HL-60 (cell line): ENCODE results near the gene ARHGEF37.

Source experiments
- DNase-seq, 2 experiments: peaks; one replicate each; pipeline ENCODE4 v3.0.0-alpha.2; 2010 to 2020; ENCODE audit warnings: low read depth in 1 of 2, low spot score in 1 of 2
- H3K27ac ChIP-seq: fragments of 250-450 bp; sonication (Bioruptor Pico); replicated peaks from 2 replicates; pipeline ENCODE4 v1.5.1; 2020; ENCODE audit warnings: mild to moderate bottlenecking, moderate library complexity
- H3K27me3 ChIP-seq: fragments of 250-450 bp; sonication (Bioruptor Pico); 2 replicates; pipeline ENCODE4 v1.5.1; 2021; ENCODE audit warnings: mild to moderate bottlenecking, moderate library complexity; ENCODE audit not compliant: insufficient read depth, poor library complexity, severe bottlenecking
- H3K4me3 ChIP-seq: replicated peaks from 2 replicates; pipeline ENCODE4 v1.5.1; 2011; ENCODE audit warnings: mild to moderate bottlenecking, control low read depth, low read length; ENCODE audit not compliant: insufficient read depth
- CTCF ChIP-seq: IDR thresholded peaks from one replicate; pipeline ENCODE4 v1.5.1; 2011; ENCODE audit warnings: low read length, control low read depth, inconsistent platforms; ENCODE audit not compliant: insufficient read depth
- GABPA ChIP-seq: IDR thresholded peaks from 2 replicates; pipeline ENCODE4 v1.6.1; 2012; ENCODE audit warnings: low read depth
- POLR2AphosphoS5 ChIP-seq: IDR thresholded peaks from 2 replicates; pipeline ENCODE4 v1.6.1; 2012; ENCODE audit warnings: low read depth
- SPI1 ChIP-seq: IDR thresholded peaks from 2 replicates; pipeline ENCODE4 v1.6.1; 2012; ENCODE audit warnings: low read depth, mild to moderate bottlenecking, borderline replicate concordance
- TF ChIP-seq, protein P1 (sequence below): IDR thresholded peaks from 2 replicates; pipeline ENCODE4 v1.6.1; 2012; ENCODE audit warnings: low read depth; ENCODE audit not compliant: insufficient replicate concordance

Gene ARHGEF37

GRCh38 chr5:149610589-149611255 lies 29.4 kb downstream of the ARHGEF37 start:
- Histone ChIP-seq H3K4me3 (no peak overlapping the region), H3K27me3 (no peaks in the 10 kb centered on the region), H3K27ac (no peak overlapping the region)
- TF ChIP-seq SPI1 (no peak), GABPA (no peak), CTCF (no peak), POLR2AphosphoS5 (no peak)
- TF ChIP-seq, protein P1, sequence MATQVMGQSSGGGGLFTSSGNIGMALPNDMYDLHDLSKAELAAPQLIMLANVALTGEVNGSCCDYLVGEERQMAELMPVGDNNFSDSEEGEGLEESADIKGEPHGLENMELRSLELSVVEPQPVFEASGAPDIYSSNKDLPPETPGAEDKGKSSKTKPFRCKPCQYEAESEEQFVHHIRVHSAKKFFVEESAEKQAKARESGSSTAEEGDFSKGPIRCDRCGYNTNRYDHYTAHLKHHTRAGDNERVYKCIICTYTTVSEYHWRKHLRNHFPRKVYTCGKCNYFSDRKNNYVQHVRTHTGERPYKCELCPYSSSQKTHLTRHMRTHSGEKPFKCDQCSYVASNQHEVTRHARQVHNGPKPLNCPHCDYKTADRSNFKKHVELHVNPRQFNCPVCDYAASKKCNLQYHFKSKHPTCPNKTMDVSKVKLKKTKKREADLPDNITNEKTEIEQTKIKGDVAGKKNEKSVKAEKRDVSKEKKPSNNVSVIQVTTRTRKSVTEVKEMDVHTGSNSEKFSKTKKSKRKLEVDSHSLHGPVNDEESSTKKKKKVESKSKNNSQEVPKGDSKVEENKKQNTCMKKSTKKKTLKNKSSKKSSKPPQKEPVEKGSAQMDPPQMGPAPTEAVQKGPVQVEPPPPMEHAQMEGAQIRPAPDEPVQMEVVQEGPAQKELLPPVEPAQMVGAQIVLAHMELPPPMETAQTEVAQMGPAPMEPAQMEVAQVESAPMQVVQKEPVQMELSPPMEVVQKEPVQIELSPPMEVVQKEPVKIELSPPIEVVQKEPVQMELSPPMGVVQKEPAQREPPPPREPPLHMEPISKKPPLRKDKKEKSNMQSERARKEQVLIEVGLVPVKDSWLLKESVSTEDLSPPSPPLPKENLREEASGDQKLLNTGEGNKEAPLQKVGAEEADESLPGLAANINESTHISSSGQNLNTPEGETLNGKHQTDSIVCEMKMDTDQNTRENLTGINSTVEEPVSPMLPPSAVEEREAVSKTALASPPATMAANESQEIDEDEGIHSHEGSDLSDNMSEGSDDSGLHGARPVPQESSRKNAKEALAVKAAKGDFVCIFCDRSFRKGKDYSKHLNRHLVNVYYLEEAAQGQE: no peak
- DNase-seq: no peak

DNA sequence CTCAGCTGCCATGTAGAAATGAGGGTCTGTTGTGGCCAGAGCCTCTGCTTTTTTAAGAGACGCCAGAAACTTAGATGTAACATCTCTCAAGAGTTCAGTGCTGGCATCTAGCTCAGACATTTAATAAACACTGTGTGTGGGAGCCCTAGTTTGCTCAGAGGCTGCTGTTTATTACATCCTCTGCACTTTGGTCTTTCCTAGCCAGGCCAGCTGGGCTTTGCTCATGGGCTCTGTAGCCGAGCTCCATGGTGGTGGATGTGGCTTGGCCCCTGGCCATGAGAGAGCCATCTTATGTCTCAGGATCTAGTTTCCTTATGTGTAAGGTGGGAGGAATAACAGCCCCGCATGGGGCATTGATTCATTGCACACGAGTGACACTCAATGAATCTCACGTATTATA lies 30.0 kb downstream of the ARHGEF37 start:
- H3K27ac ChIP-seq: no peak overlapping the region
- no peaks in the 10 kb centered on the region for H3K27me3 ChIP-seq

More for the DNA sequence above, 30.0 kb downstream of the ARHGEF37 start:
- H3K4me3 ChIP-seq: no peak overlapping the region
- DNase-seq: no peak
- no peak for TF ChIP-seq GABPA
- TF ChIP-seq, protein P1: no peak
- TF ChIP-seq SPI1: no peak
- no peak for TF ChIP-seq CTCF
- TF ChIP-seq POLR2AphosphoS5: no peak
